ENCODE data around the gene ATG7.

DNA sequence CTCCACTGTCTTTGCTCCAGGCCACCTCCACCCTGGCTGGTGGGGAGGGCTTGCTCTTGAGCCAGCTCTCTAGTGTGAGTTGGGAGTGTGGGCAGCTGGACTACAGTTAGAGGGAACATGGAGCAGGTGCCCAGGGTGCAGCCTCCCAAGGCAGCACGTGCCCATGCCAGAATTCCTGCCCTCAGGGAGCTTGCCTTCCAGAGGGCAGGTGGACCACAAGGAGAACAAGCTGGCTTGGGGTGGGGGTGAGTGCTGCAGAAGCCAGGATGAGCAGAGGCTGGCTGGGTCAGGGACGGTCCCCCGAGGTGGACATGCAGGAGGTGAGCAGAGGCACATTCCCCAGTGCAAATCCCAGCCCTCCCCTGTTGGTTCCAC is 282.0 kb downstream of the ATG7 start:
- TF ChIP-seq, protein P1, sequence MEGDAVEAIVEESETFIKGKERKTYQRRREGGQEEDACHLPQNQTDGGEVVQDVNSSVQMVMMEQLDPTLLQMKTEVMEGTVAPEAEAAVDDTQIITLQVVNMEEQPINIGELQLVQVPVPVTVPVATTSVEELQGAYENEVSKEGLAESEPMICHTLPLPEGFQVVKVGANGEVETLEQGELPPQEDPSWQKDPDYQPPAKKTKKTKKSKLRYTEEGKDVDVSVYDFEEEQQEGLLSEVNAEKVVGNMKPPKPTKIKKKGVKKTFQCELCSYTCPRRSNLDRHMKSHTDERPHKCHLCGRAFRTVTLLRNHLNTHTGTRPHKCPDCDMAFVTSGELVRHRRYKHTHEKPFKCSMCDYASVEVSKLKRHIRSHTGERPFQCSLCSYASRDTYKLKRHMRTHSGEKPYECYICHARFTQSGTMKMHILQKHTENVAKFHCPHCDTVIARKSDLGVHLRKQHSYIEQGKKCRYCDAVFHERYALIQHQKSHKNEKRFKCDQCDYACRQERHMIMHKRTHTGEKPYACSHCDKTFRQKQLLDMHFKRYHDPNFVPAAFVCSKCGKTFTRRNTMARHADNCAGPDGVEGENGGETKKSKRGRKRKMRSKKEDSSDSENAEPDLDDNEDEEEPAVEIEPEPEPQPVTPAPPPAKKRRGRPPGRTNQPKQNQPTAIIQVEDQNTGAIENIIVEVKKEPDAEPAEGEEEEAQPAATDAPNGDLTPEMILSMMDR (IDR thresholded peaks at IDR 0.05; ENCODE audit: poor library complexity), result no peak
- no peak for TF ChIP-seq EZH2 (IDR thresholded peaks at IDR 0.05; ENCODE audit: borderline replicate concordance)

Measured in hepatocyte (in vitro differentiated cells).